Glomerular endothelial cell (primary cell): ENCODE results near the gene C1QTNF3. TPM values are rescaled to one million over a fixed set of nuclear protein-coding genes. Genes with fewer than 3 reads are reported as not detected.
"Not testable (repeated sequence)": the region's sequence is repeated elsewhere in the genome, so short reads cannot be mapped to it uniquely, and the experiment has no call there.

Source experiments
- DNase-seq: peaks from one replicate; pipeline ENCODE4 v3.0.0-alpha.2; 2011; ENCODE audit warnings: low read depth, low spot score; ENCODE audit errors: extremely low read depth
- total RNA-seq: library from RNA; depleted of rRNA; stranded (reverse); fragments of >200 nt; gene quantifications from 2 replicates; pipeline ENCODE4 v1.2.3, GENCODE V29; 2015

The C1QTNF3 gene
- total RNA-seq, 1 donor from 2014 or later, result 10.5 TPM

- DNase-seq, result no peak
These were observed 10.1 kb upstream of the C1QTNF3 start for GRCh38 chr5:34053133-34053532.

GRCh38 chr5:34051374-34051980 lies 8.5 kb upstream of the C1QTNF3 start:
- DNase-seq, result no peak

- DNase-seq, result no peak
These were observed 5.0 kb upstream of the C1QTNF3 start for GRCh38 chr5:34047774-34048572.

DNA sequence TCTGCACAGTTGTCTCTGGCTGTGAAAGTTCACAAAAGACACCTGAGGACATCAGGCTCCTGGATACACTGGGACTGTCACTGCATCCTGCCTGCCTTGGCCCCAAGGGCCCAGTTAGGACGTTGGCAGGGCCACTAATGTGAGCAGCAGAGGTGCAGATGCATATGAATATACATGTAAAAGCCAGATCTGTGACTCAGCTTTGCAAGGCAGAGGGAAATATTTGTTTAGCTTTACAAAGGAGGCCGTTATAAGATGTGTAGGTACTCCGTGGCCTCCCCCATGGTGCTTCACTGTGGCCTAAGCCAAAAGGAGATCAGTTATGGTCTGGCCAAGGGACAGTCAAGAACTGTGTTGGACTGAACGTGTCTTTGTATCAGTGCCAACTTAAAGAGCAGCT lies 4.1 kb upstream of the C1QTNF3 start:
- DNase-seq, result no peak

- no peak for DNase-seq
These were observed 3.0 kb upstream of the C1QTNF3 start for GRCh38 chr5:34045996-34046395.

DNA sequence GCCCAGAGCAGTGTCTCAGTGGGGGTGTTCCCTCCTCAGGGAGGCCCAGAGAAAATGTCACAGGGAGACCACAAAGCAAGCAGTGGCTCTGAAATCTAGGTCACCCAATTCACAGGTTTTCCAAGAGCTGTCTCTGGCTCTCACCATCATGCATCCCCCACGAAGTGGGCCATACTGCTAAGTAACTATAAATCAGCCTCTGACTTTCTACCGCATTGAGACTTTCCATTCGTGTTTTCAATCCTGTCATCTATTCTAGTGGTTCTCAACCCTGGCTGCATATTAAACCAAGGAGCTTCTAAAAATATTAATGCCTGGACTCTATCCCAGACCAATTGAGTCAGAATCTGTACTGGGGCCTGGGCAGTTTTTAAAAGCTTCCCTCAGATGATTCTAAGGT lies 2.0 kb upstream of the C1QTNF3 start:
- DNase-seq, result no peak

DNA sequence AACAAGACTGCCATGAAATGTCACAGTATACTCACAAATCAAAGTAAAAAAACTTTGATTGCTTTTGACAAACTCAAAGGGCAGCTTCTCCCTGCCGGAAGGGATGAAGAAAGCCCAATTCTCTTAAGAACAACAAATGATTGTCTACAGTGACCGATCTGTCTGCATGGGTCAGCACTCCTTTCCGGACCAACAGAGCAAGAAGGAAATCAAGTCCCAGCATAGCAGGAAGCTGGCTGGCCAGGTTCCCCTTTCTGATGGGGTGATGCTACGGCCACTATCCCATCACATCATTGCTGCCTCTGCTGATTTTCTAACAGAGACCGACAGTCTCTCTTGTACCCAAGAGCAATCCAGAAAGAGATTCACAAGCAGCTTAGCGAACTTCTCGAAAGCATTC lies 692 bp downstream of the C1QTNF3 start:
- no peak for DNase-seq

DNA sequence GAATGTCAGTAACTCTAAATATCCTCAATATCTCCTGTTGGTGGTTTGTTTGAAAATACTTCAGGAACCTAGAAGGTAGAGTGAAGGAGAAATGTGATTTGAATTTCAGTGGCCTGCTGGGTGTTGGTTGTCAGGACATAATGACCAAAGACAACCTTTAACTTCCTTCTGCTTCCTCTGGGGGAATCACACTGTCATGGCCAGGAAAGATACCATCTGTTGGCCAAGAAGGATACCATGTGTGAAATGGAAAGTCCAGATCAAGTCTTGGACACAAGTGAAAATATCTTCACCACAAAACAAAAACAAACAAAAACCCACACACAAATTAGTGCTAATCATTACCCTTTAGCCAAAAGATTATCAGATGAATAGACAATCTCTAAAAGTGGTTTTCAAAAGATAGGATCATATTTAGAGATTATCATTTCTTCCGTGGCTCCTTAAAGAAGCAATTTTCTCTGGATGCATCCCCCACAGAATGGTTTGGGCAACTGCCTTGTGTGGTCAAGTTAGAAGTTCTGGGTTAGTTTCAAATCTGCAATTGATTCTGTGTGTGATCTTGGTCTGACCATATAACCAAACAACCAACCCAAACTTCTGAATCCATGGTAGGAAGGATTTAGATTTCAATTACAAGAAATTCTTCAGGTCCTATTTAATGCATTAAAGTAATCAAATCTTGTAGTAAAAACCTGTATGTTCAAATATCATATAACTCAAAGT lies 1.6 kb downstream of the C1QTNF3 start:
- DNase-seq, result no peak

- DNase-seq, result no peak
These were observed 2.5 kb downstream of the C1QTNF3 start for GRCh38 chr5:34040472-34040871.

GRCh38 chr5:34039398-34040157 lies 3.4 kb downstream of the C1QTNF3 start:
- DNase-seq, result no peak

- DNase-seq, result no peak
These were observed 4.2 kb downstream of the C1QTNF3 start for GRCh38 chr5:34038838-34039237.

DNA sequence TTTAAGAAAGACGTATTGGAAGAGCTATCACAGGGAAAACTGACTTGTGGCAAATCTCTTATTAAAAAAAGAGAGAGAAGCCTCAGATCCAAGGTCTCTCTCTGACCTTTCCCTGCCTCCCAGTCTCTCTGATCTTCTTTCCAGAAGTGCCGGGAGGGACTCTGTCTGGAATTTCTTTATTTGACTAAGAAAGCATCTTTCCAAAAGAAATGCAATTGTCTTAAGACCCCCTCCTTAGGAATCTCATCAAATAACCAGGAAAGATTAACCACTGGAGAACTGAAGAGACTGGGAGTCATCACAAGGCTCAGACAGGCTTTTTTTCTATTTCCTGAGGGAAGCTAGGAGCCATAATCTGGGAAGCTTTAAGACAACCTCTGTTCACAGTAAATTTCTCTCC lies 4.6 kb downstream of the C1QTNF3 start:
- no peak for DNase-seq

DNA sequence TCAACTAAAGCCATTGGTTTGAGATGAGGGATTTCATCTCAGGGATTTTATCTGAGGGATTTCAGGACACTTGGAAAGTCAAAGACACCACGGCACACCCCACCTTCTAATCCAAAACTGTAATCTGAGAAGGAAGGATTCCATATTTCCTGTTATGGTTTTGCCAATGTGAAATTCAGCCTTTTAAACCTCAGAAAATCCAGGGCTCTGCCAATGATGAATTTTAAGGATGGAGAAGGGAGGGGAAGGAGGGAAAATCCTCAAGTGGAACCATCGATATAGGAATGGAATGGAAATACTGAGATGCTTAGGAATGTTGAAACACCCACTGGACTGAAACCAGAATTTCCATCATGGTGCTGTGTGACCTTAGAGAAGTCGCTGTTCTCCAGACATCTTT lies 5.3 kb downstream of the C1QTNF3 start:
- no peak for DNase-seq

DNA sequence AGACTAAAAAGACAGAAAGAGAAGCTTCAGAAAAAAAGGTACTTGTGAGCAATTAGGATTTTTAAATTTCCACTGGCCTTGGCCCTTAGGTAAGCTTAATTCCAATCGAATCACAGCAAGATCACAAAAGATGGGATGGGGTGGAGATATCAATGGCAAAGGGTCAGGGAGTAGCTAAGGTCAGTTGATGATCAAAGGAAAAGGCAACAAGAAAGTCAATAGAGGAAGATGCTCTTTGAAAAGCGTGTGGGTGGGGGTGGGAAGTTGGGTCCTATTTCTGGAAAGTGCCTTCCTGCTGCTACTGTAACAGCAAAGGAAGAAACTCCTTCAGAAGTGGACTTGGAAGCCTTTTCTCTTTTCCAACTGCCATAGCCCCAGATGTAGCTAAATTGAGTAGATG lies 7.3 kb downstream of the C1QTNF3 start:
- no peak for DNase-seq

DNA sequence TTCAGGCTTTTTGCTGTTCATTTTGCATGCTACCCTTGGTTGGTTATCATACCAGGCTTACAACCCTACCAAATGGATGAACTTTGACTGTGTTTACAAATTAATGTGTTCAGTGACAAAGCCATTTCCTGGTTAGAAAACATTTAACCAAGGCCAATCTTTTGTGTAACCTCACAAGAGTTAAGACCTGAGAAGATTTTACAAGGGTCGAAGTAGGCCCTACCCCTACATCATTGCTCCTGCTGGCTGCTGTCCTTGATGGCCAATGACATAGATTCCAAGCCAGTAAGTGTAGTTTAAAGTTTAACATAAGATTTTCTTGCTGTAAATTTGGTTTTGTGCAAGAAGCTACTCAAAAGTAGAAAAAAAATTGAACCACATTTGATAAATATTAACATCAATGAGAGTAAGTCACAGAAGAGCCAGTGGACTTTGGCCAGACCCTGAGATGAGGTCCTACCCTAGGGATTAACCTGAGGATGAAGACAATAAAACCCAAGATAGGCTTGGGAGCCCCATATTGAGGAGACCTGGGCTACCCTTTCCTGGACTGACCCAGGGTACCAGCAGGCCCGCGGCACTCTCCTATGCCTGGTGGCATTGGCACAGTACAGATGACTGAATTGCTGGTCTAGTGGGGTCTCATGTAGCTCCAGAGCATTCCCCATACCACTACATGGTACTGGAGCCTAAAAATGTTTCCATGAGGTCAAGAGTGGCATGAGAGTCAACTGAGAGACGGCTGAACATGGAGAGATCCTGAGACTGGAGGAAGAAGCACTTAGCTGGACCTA lies 8.3 kb downstream of the C1QTNF3 start:
- DNase-seq, result no peak

GRCh38 chr5:34031966-34032365 lies 11.0 kb downstream of the C1QTNF3 start:
- DNase-seq, result no peak

DNA sequence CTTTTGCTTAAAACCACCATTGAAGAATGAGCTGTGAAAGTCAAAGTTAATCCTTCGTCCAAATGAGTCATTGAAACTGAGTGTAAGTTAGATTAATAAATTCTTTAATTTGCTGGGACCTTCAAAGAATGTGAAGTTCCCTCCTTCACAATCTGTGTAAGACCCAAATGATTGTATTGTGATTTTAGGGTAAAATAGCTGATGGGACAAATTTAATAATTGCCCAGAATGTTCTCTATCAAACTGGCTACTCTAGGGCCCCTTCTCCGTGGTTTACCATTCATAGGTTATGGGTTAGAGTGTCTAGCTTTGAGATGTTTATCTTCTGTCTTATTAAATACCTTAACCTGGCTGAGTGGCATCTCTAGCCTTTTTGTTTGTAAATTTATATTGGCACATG lies 11.9 kb downstream of the C1QTNF3 start:
- no peak for DNase-seq

DNA sequence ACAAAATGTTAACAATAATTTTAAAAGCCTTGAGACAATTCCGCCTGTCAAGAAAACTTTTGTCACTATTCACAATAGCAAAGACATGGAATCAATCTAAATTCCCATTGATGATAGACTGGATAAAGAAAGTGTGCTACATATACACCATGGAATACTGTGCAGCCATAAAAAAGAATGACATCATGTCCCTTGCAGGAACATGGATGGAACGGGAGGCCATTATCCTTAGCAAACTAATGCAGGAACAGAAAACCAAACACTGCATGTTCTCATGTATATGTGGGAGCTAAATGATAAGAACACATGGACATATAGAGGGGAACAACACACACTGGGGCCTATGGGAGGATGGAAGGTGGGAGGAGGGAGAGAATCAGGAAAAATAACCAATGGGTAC lies 12.4 kb downstream of the C1QTNF3 start:
- not testable (repeated sequence) for DNase-seq

DNA sequence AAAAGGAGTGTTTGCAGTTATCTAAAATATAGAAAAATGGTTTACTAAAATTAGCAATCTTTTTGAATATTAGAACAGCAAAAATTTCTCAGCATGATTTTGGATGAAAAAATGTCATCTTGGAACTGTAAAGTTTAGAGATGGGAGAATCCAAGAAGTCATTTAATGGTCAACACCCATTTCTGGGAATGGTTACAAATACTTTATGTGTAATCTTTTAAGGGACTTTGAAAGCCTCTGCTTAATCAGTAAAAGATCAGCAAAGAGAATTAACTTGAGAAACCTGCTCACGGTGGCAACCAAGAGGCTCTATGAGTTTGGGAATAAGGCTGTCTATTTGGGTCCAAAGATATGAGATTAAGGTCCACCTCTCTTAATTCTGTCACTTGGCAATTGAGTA lies 13.0 kb downstream of the C1QTNF3 start:
- DNase-seq, result no peak

GRCh38 chr5:34028349-34028748 lies 14.7 kb downstream of the C1QTNF3 start:
- no peak for DNase-seq
